Measurements from ENCODE around the gene GABRA6. TPM values are rescaled to one million over a fixed set of nuclear protein-coding genes. Genes with fewer than 3 reads are reported as not detected.

The GABRA6 gene
- not detected for total RNA-seq
- not detected for polyA plus RNA-seq

GRCh38 chr5:161685461-161685860 lies at the start of gene GABRA6:
Gene GABRA6, plus strand, starts transcription at chr5:161685721. Its CDS starts 269 bp downstream, at chr5:161685990.
- Histone ChIP-seq H3K9me3 (ENCODE audit: control insufficient read depth in 4 of 4, low read length in 3 of 4) (peaks cover 0 to 2% (median 0%) of the 10 kb centered on the region in 4 donors), H3K9ac (ENCODE audit: low read depth in 1 of 2, low read length in 2 of 2) (no peak within 1 kb of the TSS), H3K36me3 (ENCODE audit: control insufficient read depth in 4 of 4, insufficient read depth in 3 of 4, low read depth in 1 of 4, low read length in 3 of 4) (no peaks in the 10 kb centered on the region), H3K4me1 (ENCODE audit: control insufficient read depth in 4 of 4, insufficient read depth in 4 of 4, low read length in 3 of 4) (no peaks in the 10 kb centered on the region), H3K27ac (ENCODE audit: low read depth in 1 of 2, low read length in 2 of 2) (no peak within 1 kb of the TSS), H3K27me3 (ENCODE audit: control insufficient read depth in 4 of 4, insufficient read depth in 4 of 4, low read length in 3 of 4) (no peaks in the 10 kb centered on the region), H3K4me3 (ENCODE audit: low read depth in 1 of 3, low read length in 3 of 3) (no peak within 1 kb of the TSS)
- no peak for DNase-seq (ENCODE audit: low spot score)
- 41% methylated on average over 4 of the region's 4 CpGs for WGBS
- TF ChIP-seq, protein P1, sequence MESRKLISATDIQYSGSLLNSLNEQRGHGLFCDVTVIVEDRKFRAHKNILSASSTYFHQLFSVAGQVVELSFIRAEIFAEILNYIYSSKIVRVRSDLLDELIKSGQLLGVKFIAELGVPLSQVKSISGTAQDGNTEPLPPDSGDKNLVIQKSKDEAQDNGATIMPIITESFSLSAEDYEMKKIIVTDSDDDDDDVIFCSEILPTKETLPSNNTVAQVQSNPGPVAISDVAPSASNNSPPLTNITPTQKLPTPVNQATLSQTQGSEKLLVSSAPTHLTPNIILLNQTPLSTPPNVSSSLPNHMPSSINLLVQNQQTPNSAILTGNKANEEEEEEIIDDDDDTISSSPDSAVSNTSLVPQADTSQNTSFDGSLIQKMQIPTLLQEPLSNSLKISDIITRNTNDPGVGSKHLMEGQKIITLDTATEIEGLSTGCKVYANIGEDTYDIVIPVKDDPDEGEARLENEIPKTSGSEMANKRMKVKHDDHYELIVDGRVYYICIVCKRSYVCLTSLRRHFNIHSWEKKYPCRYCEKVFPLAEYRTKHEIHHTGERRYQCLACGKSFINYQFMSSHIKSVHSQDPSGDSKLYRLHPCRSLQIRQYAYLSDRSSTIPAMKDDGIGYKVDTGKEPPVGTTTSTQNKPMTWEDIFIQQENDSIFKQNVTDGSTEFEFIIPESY (IDR thresholded peaks at IDR 0.05), result no peak
- TF ChIP-seq, protein P2, sequence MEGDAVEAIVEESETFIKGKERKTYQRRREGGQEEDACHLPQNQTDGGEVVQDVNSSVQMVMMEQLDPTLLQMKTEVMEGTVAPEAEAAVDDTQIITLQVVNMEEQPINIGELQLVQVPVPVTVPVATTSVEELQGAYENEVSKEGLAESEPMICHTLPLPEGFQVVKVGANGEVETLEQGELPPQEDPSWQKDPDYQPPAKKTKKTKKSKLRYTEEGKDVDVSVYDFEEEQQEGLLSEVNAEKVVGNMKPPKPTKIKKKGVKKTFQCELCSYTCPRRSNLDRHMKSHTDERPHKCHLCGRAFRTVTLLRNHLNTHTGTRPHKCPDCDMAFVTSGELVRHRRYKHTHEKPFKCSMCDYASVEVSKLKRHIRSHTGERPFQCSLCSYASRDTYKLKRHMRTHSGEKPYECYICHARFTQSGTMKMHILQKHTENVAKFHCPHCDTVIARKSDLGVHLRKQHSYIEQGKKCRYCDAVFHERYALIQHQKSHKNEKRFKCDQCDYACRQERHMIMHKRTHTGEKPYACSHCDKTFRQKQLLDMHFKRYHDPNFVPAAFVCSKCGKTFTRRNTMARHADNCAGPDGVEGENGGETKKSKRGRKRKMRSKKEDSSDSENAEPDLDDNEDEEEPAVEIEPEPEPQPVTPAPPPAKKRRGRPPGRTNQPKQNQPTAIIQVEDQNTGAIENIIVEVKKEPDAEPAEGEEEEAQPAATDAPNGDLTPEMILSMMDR (IDR thresholded peaks at IDR 0.05; ENCODE audit: low read depth, low read length, missing input control), result no peak
- TF ChIP-seq YY1 (IDR thresholded peaks at IDR 0.05) (no peak), HNF4G (IDR thresholded peaks at IDR 0.05) (no peak), FOXA2 (IDR thresholded peaks at IDR 0.05) (no peak), EGR1 (IDR thresholded peaks at IDR 0.05; ENCODE audit: low read depth in 2 of 2) (no peak), RXRA (IDR thresholded peaks at IDR 0.05) (no peak), FOXA1 (IDR thresholded peaks at IDR 0.05) (no peak), ATF3 (IDR thresholded peaks at IDR 0.05) (no peak), RAD21 (IDR thresholded peaks at IDR 0.05) (no peak), JUND (IDR thresholded peaks at IDR 0.05) (no peak), TAF1 (conservative IDR thresholded peaks at IDR 0.05) (no peak), HNF4A (conservative IDR thresholded peaks at IDR 0.05) (no peak), NR2F2 (IDR thresholded peaks at IDR 0.05) (no peak), GABPA (IDR thresholded peaks at IDR 0.05 in 1 of 2, conservative IDR thresholded peaks at IDR 0.05 in 1 of 2) (no peak), SP1 (IDR thresholded peaks at IDR 0.05) (no peak)
- TF ChIP-seq, protein P3, sequence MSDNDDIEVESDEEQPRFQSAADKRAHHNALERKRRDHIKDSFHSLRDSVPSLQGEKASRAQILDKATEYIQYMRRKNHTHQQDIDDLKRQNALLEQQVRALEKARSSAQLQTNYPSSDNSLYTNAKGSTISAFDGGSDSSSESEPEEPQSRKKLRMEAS (IDR thresholded peaks at IDR 0.05), result no peak
- TF ChIP-seq, protein P4, sequence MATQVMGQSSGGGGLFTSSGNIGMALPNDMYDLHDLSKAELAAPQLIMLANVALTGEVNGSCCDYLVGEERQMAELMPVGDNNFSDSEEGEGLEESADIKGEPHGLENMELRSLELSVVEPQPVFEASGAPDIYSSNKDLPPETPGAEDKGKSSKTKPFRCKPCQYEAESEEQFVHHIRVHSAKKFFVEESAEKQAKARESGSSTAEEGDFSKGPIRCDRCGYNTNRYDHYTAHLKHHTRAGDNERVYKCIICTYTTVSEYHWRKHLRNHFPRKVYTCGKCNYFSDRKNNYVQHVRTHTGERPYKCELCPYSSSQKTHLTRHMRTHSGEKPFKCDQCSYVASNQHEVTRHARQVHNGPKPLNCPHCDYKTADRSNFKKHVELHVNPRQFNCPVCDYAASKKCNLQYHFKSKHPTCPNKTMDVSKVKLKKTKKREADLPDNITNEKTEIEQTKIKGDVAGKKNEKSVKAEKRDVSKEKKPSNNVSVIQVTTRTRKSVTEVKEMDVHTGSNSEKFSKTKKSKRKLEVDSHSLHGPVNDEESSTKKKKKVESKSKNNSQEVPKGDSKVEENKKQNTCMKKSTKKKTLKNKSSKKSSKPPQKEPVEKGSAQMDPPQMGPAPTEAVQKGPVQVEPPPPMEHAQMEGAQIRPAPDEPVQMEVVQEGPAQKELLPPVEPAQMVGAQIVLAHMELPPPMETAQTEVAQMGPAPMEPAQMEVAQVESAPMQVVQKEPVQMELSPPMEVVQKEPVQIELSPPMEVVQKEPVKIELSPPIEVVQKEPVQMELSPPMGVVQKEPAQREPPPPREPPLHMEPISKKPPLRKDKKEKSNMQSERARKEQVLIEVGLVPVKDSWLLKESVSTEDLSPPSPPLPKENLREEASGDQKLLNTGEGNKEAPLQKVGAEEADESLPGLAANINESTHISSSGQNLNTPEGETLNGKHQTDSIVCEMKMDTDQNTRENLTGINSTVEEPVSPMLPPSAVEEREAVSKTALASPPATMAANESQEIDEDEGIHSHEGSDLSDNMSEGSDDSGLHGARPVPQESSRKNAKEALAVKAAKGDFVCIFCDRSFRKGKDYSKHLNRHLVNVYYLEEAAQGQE (IDR thresholded peaks at IDR 0.05), result no peak

Measured in liver (tissue), 9 donors.